GM19238 (cell line): ENCODE results near the gene RBM19.

Experiments
- DNase-seq: peaks from one replicate; pipeline ENCODE4 v3.0.0; 2011; ENCODE audit warnings: low spot score; ENCODE audit not compliant: insufficient read length

RBM19 gene

GRCh38 chr12:113782873-113783272 lies 183.3 kb downstream of the RBM19 start:
- DNase-seq: no peak

DNA sequence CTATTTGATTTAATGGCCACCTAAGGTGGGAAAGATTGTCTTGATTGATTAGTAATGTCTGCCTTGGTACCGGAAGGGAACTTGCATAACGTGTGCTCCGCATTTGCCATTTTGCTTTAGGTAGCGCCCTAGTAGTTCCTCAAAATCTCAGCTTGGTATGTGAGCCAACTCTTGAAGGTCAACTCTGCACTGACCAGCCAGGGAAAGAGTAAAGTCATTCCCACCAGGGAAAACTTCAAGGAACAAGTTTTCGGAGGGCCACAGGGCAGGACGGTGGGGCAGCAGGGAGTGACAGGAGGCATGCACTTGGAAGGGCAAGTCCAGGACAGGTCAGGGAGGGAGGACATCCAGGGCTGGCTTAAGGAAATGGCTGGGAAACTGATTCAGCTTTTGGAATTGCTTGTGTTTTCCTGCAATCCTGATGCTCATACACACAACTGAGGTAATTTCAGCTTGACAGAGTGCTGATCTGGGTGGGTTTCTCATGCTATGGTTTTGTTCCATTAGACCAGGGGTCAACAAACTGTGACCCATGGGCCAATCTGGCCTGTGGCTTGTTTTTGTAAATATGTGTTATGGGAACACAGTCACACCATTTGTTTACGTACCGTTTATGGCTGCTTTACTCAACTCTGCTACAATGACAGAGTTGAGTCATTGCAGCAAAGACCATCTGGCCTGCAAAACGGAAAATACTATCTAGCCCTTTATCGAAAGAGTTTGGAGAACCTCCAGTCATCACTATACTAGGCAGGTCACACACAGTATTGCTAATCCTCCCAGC lies 184.5 kb downstream of the RBM19 start:
- DNase-seq: no peak

GRCh38 chr12:113779774-113780173 lies 186.4 kb downstream of the RBM19 start:
- no peak for DNase-seq

DNA sequence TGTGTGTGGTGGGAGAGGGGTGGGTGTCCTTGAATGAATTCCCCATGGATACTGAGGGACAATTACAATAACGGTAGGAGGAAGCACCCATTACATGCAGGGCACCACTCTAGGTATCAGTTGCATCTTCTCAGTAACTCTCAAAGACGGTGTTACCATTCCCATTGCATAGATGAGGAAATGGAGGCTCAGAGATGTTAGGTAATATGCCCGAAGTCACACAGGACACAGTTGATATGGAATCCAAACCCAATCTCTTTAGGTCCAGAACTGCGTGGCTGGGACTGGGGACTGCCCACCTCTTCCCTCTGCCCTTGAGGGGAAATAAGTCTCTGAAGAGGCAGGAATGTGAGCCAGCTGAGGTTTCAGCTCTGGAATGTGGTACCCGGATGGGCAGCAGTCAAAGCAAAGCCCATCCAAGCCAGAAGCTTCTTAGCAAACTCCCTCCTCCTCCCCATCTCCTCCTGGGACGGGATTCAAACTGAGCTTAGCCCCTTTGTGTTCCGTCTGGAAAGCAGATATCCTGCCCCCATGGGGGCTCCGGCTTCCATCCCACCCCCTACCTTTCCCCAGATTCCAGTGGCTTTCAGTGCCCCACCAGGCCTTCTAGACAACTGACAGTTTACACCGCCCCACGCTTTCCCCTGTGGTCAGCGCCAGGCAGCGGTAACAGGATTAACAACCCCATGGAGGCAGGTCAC lies 187.5 kb downstream of the RBM19 start:
- no peak for DNase-seq

DNA sequence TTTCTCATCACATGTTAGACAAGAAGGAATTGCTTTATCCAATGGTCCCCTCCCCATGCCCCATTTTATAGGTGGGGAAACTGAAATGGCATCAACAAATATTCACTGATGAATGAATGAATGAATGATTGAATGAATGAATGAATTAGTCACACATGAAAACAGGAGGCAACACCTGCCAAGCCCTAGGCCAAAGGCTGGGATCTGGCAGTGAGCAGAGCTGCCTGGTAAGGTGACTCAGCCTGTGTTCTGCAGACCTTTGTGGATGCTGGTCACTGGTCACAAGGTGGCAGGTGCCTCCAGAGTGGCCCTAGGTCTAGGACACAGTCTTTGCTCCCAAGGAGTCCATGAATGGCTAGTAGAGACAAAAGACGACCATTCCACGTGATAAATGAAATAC lies 188.4 kb downstream of the RBM19 start:
- DNase-seq: no peak

- no peak for DNase-seq
These were observed 189.6 kb downstream of the RBM19 start for GRCh38 chr12:113776536-113776935.

GRCh38 chr12:113774526-113774925 lies 191.6 kb downstream of the RBM19 start:
- no peak for DNase-seq

DNA sequence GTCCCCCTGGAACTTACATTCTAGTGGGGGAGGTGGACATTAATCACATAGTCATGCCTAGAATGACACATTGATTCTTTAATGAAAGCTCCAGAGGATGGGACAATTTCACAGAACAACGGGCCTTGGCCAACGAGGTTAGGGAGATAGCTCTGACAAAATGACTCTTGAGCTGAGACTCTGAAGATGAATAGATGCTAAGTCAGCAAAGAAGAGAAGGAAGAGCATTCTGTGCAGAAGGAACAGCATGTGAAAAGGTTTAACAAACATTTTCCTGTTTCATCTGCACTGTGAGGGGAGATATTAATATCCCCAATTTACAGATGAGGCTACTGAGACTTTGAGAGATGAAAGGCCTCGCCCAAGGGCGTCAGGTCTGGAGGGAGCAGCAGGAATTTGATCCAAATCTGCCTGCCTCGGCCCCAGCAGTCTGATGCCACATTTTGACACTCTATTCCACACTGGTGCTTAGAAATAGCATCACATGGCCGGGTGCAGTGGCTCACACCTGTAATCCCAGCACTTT lies 193.6 kb downstream of the RBM19 start:
- no peak for DNase-seq

GRCh38 chr12:113770389-113770865 lies 195.7 kb downstream of the RBM19 start:
- DNase-seq: no peak

DNA sequence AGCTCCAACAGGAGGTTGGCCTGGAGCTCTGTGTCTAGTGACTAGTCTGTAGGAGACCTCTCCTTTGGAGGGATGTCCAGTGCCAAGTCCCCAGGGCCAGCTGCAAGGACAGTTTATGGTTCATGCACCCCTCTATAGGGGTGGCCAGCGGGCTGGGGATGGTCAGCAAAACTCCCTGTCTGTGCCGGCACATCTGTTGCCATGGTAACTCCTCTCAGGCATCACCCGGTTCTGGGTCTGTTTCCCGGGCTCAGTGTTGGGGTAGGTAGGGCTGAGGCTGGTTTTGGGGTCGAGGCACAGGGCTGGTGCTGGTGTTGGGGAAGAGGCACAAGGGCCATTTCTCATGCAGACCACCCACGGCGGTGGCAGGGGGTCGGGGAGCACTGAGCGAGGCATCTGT lies 196.8 kb downstream of the RBM19 start:
- DNase-seq: no peak

DNA sequence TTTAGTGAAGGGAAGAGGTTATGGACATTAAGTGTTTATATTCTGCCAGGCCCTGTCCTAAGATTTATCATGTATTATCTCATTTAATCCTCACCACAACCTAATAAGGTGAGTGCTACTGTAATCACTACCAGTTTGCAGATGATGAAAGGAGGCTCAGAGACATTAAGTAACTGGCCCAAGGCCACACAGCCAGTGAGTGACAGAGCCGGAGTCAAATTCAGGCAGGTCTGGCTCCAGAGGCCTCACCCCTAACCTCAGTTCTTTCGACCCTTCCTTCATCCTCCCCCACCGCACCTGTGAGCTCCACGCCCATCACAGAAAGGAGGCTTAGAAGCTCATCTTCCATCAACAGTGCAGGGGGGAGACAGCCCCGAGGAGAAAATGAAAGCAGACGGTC lies 197.3 kb downstream of the RBM19 start:
- DNase-seq: no peak

DNA sequence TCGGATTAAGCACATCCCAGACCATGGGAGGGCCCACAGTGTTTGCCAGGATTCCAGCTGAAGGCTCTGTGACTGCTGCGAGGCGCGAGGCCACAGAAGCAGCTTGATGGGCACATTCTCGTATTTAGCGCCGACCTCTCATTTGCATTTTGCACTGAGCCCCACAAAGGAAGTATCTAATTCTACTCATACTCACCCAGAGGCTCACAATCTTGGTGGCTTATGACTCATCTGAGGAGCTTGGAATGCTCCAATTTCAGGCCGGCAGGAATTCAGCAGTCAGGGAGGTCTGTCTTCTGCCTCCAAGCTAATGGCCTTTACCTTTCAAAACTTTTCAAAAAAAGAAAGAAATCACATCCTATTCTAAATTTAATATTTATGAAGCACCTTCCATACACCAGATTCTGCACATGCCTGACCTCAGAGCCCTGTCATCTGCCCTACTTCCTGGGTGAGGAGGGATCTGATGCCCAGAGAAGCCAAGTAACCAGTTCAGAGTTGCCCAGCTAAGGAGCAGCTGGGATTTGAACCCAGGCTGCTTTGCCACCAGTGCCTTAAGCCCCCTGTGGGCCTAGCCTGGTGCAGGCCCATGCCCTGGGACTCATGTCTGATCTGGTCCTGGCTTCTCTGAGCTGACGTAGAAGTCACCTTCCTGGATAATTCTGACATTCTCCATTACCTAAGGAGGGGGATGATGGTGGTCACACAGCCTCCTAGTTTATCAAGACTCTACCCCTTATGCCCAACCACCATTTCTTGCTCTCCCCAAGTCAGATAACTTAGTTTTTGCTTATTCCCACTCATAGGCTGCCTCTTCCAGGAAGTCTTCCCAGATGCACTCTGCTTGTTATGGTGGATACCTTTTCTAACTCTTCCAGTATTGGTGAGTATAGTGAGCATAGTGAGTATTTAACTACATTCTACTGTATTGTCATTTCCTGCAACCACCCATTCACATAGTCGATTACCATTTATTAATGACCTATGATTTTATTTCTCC lies 198.9 kb downstream of the RBM19 start:
- DNase-seq: no peak
